Astrocyte of the cerebellum (primary cell): ENCODE measurements around the gene SLC39A11.
"Not testable (repeated sequence)": the region's sequence is repeated elsewhere in the genome, so short reads cannot be mapped to it uniquely, and the experiment has no call there.

Experiments
- DNase-seq: peaks from one replicate; pipeline ENCODE4 v3.0.0-alpha.2; 2011; ENCODE audit warnings: low read depth
- H3K4me3 ChIP-seq: 2 replicates; pipeline ENCODE4 v1.5.1; 2011; ENCODE audit warnings: mild to moderate bottlenecking, low read depth, low read length, moderate library complexity
- in situ Hi-C: cut with HindIII; loops from 2 replicates; pipeline ENCODE4 v1.10.0; 2017; ENCODE audit warnings: low sequenced_read_pairs
- TF ChIP-seq, protein P1 (sequence below): IDR thresholded peaks from 2 replicates; pipeline ENCODE4 v1.5.1; 2012; ENCODE audit warnings: low read length, low read depth, moderate library complexity, mild to moderate bottlenecking; ENCODE audit errors: missing control alignments

Gene SLC39A11

DNA sequence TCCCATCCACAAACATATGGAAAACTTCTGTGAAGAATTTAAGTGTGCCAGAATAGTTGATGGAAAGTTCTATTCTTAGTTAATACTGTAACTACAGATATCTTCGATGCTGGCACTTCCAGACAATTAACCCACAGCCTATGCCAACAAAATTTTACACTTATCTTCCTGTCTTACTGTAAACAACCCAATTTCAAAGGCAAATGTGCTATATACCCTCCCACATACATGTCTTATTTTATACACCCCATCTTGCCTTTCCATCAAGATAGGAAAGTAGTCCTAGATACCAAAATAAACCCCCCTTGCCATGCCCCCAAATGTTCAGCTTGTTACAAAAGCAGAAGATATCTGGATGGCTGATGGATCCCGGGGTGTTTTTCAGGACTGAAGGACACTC, 306.3 kb downstream of the SLC39A11 start:
- TF ChIP-seq, protein P1, sequence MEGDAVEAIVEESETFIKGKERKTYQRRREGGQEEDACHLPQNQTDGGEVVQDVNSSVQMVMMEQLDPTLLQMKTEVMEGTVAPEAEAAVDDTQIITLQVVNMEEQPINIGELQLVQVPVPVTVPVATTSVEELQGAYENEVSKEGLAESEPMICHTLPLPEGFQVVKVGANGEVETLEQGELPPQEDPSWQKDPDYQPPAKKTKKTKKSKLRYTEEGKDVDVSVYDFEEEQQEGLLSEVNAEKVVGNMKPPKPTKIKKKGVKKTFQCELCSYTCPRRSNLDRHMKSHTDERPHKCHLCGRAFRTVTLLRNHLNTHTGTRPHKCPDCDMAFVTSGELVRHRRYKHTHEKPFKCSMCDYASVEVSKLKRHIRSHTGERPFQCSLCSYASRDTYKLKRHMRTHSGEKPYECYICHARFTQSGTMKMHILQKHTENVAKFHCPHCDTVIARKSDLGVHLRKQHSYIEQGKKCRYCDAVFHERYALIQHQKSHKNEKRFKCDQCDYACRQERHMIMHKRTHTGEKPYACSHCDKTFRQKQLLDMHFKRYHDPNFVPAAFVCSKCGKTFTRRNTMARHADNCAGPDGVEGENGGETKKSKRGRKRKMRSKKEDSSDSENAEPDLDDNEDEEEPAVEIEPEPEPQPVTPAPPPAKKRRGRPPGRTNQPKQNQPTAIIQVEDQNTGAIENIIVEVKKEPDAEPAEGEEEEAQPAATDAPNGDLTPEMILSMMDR = no peak
- in situ Hi-C loops = no loop called here
- DNase-seq = no peak
- no peak overlapping the region for H3K4me3 ChIP-seq

DNA sequence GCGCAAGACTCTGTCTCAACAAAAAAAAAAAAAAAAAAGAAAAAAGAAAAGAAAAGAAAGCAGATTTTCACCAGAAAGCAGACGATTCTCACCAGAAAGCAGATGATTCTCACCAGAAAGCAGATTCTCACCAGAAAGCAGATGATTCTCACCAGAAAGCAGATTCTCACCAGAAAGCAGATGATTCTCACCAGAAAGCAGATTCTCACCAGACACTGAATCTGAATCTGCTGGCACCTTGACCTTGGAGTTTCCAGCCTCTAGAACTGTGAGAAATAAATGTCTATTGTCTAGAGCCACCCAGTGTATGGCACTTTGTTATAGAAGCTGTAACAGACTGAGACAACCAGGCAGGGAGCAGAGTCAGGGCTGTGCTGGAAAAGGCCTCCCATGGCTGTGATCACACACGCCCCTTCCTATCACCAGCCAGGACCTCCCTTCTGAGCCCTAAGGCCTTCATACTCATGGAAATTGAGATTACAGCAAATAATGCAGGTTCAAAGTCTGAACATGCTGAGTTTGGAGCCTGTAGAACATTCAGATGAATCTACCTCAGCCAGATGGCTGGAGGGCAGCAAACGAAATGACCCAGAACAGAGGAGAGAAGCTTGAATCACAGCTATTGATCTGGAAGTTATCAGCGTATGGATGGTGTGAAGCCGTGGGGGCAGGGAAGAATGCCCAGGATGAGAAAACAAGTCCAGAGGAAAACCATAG, 309.3 kb downstream of the SLC39A11 start:
- DNase-seq = no peak
- TF ChIP-seq, protein P1 = no peak
- in situ Hi-C loops = no loop called here

DNA sequence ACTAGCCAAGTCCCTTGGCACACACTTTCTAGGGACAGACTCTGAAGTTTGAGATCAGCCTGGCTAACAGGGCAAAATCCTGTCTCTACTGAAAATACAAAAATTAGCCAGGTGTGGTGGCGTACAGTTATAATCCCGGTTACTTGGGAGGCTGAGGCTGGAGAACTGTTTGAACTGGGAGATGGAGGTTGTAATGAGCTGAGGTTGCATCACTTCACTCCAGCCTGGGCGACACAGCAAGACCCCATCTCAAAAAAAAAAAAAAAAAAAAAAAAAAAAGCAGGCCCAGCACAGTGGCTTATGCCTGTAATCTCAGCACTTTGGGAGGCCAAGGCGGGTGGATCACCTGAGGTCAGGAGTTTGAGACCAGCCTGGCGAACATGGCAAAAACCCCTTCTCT, 310.1 kb downstream of the SLC39A11 start:
- DNase-seq, H3K4me3 ChIP-seq, in situ Hi-C loops: not testable (repeated sequence)

More for the DNA sequence above, 309.3 kb downstream of the SLC39A11 start:
- no peak overlapping the region for H3K4me3 ChIP-seq

DNA sequence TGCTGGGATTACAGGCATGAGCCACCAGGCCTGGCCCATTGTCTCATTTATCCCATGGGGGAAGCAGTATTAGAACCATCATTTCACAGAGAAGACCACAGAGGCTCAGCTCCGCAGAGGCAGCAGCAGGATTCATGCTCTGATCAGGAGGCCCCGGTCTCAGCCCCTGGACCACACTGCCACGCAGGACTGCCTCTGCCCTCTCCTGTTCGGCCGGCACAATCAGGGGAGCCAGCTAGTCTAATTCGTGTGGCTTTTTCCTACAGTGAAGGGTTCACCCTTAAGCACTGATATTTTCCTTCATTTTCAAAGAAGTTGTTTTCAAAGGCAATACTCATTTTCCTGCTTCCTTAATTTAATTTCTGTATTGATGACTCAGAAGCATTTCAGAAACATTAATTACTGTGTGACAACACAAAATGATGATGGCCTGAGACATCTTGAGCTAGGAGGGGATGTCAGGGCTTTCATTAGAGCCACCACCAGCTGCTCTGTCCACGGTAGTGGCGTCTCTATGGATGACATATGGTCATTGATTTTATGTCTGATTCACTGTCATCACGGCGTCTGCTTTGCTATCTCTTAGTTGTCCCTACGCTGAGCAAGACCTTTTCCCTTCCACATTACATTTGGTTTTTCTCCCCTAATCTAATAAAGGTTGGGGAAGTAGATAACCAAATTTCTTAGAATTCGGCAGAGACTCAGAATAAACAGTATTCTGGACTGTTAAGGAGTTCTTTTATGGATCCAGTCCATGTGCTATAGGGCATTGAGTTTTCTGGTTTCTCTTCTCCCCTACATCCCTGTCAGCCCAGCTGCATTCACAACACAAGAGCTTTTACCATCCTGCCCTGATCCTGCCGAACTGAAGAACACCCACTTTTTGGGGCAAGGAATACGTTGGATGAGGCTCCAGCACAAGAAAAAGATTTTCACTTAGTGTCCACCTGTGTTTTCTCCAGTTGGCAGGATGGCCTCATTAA, 314.0 kb downstream of the SLC39A11 start:
- H3K4me3 ChIP-seq = no peak overlapping the region
- no peak for DNase-seq
- in situ Hi-C loops = no loop called here
- TF ChIP-seq, protein P1 = no peak

DNA sequence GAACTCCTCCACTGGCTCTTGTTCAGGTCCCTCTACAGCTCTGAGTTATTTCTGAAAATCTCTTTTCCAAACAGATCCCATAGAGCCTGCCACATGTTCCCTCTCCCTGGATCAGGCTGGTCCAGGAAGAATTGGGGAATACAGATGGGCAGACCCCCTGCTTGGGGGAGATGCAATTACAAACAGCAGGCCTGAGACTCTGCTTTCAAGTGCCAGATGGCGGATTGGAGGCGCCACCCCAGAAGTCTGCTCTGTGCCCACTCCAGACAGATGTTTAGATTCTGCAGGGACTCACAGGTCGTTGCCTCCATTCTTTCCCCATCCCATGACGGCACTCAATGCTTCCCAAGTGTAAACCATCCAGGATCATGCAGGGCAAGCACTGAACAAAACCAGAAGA, 316.6 kb downstream of the SLC39A11 start:
- TF ChIP-seq, protein P1 = no peak
- in situ Hi-C loops = no loop called here
- DNase-seq = no peak
- no peak overlapping the region for H3K4me3 ChIP-seq

DNA sequence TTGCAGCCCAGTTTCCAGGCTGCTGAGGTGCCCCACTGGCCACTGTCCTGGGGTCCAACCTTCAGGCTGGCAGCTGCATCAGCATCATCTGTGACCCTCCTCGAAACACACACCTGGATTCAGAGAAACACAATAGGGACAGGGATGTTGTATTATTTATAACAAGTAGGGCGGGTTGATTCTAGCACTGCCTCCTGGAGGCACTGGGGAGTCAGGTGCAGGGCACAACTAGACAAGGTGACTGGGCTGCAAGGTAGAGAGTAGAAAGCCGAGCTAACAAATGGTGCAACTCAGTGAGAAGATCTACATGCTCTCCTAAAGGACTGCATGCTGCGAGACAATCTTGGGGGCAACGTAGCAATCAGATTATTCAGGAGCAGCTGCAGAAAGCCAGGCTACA, 317.3 kb downstream of the SLC39A11 start:
- DNase-seq = no peak
- in situ Hi-C loops = no loop called here
- H3K4me3 ChIP-seq = no peak overlapping the region
- TF ChIP-seq, protein P1 = no peak

DNA sequence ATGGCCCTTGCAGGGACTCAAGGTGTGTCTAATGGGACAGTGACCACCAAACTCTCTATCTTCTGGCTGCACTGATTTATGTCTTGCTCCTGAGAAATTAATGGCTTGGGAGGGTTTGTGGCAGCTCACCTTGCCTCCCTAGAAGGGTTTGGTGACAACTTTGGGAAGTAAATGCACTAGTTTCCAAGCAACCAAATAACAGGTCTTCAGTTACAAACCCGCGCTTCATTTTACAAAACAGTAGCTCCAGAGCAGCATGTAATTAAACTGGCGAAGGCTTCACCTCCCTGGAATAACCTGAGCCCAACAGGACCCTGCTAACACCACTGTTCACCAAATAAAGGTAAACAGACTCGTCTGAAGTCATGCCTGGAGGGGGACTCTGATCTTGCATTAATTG, 318.3 kb downstream of the SLC39A11 start:
- H3K4me3 ChIP-seq = no peak overlapping the region
- in situ Hi-C loops = no loop called here
- TF ChIP-seq, protein P1 = no peak
- DNase-seq = no peak

DNA sequence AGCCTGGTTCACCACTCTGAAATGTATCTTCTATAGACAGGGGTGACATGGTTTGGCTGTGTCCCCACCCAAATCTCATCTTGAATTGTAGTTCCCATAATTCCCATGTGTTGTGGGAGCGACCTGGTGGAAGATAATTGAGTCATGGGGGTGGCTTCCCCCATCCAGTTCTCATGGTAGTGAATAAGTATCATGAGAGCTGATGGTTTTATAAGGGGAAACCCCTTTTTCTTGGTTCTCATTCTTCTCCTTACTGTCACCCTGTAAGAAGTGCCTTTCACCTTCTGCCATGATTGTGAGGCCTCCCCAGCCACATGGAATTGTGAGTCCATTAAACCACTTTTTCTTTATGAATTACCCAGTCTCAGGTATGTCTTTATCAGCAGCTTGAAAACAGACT, 319.3 kb downstream of the SLC39A11 start:
- not testable (repeated sequence) for DNase-seq

More for the DNA sequence above, 319.3 kb downstream of the SLC39A11 start:
- H3K4me3 ChIP-seq, in situ Hi-C loops: not testable (repeated sequence)
